NCI-H345 treated with DMSO at 0.1 percent for 48 hours (cell line): Measurements from ENCODE around the gene NRL.

ENCODE experiments used
- DNase-seq: peaks from one replicate; lab custom pipeline; 2025; ENCODE audit not compliant: unreplicated experiment; lab: John Stamatoyannopoulos, UW

Gene NRL

DNA sequence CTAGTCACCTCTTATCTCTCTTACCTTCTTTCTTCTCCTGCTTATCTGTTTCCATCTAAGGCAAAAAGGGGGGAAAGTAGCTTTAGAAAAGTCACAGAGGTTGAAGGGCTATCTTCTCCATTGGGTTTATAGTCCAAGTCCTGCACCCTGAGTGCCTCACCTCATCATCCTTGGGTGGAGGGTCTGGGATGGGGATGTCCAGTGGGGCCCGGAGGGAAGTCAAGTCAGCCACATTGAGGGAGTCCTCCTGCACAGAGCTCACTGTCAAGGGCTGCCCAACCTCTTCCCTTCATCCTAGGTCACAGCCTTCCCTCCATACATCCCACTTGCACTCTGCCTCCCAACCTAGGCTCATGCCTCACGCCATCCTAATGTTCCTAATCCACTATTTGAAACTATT is 30.5 kb upstream of the NRL start:
- no peak for DNase-seq

- no peak for DNase-seq
Measured at GRCh38 chr14:24144451-24144850, 29.7 kb upstream of the NRL start.

- no peak for DNase-seq
Measured at GRCh38 chr14:24143511-24143910, 28.8 kb upstream of the NRL start.

GRCh38 chr14:24141097-24141880 is 26.5 kb upstream of the NRL start, which contains the start of gene EMC9:
EMC9 (minus strand) TSS chr14:24141591; CDS start chr14:24141304, 287 bp downstream.
- DNase-seq = peak; percentile 99

DNA sequence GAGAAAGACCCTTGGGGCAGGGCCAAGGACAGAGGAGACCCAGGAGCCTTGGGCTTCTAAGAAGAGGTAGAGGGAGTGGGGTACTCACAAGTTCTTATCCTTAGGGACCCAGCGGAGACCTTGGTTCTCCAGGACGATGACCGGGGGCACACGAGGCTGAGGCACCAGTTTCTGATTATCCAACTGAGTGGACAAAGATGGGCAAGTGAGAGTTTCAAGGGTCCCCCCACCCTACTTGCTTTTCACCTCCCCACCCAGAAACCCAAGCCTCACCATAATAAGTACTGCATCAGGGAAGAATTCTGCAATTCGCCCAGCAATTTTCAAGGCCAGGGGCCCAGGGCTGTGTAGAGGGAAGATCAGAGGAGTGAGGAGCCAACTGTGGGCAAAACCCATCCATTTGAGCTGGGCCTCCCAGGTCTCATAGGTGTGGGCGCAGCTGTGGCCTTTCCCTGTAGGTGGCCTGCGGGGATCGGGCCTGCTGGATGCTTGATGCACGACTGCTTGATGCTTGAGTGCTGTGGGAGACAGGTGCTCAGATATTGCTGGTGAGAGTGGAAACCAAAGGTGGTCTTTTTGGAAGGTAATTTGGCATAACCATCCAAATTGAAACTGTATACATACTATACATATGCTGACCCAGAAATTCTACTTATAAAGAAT is 24.7 kb upstream of the NRL start:
- DNase-seq = no peak

DNA sequence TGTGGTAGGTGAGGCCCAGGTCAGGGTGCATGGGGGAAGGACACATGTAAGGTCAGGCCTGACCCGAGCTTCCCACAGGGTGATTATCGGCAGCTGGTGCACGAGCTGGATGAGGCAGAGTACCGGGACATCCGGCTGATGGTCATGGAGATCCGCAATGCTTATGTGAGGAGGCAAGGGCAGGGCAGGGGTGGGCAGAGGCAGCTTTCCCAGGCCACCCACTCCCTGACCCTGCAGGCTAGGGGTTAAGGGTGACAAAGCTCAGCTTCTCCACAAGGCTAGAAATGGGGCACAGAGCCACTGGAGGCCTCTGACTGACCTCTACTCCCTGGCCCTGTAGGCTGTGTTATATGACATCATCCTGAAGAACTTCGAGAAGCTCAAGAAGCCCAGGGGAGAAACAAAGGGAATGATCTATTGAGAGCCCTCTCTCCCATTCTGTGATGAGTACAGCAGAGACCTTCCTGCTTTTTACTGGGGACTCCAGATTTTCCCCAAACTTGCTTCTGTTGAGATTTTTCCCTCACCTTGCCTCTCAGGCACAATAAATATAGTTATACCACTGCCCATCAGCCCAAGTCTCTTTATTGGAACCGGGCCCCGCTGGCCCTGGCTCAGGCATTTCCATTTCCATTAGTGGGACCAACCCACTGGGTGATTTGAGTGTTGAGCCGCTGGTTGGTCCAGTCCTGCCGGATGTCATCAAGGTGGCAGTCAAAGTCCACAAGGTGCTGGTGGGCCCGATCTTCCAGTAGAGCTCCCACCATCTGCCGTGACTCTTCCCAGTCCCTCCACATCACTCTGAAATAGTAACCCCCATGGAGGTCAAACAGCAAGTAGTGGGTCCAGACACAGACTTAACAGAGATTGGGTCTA is 23.9 kb upstream of the NRL start:
- no peak for DNase-seq

DNA sequence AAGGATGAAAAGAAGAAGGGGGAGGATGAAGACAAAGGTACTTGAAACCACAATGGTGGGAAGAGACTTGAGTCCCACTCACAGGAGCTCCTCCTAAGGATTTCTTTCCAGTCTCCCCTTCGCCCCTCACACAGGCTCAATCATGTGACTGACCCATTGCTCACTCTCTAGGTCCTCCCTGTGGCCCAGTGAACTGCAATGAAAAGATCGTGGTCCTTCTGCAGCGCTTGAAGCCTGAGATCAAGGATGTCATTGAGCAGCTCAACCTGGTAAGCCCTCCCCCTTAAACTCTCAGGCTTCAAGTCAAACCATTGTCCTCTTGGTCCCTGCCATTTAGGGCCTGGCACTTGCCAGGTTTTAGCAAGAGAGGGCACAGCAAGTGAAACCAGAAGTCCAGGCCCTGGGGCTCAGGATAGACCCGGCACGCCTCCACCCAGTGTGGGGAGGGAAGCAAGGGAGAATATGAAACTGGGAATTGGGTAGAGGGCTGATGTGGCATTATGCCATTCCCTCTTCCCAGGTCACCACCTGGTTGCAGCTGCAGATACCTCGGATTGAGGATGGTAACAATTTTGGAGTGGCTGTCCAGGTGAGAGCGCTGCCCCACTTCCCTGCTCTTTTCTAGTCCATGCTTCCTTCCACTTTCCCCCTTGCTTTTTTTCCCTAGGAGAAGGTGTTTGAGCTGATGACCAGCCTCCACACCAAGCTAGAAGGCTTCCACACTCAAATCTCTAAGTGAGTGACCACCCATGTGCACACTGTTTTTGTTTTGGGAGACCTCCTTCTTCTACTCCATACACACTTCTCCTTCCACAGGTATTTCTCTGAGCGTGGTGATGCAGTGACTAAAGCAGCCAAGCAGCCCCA is 23.0 kb upstream of the NRL start:
- no peak for DNase-seq

DNA sequence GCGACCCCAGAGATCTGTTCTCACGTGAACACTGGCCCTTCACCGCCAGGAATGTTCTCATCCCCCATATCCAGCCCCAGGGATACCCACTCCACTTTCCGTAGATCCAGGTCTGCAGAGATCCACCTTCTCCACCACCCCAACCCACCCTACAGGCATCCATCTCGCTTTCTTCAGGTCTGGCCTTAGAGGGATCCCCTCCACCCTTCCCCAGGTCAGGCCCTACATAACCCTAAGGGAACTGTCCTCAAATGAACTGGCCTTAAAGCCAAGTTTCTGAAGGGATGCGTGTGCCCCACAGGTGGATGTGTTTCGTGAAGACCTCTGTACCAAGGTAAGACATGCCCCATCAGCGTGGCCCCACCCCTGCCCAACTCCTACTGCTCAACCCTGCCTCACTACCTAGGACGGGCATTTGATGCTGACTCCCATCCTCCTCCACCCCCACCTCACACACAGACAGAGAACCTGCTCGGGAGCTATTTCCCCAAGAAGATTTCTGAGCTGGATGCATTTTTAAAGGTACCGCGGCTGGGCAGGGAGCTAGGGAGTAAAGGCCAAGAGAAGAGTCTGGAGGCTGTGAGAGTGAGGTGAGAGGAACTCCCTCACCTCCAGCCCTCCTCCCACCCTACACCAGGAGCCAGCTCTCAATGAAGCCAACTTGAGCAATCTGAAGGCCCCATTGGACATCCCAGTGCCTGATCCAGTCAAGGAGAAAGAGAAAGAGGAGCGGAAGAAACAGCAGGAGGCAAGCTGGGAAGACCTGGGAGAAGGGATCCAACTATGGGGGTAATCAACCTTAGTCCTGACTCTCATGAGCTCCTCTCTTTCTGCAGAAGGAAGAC is 22.2 kb upstream of the NRL start:
- DNase-seq = no peak

DNA sequence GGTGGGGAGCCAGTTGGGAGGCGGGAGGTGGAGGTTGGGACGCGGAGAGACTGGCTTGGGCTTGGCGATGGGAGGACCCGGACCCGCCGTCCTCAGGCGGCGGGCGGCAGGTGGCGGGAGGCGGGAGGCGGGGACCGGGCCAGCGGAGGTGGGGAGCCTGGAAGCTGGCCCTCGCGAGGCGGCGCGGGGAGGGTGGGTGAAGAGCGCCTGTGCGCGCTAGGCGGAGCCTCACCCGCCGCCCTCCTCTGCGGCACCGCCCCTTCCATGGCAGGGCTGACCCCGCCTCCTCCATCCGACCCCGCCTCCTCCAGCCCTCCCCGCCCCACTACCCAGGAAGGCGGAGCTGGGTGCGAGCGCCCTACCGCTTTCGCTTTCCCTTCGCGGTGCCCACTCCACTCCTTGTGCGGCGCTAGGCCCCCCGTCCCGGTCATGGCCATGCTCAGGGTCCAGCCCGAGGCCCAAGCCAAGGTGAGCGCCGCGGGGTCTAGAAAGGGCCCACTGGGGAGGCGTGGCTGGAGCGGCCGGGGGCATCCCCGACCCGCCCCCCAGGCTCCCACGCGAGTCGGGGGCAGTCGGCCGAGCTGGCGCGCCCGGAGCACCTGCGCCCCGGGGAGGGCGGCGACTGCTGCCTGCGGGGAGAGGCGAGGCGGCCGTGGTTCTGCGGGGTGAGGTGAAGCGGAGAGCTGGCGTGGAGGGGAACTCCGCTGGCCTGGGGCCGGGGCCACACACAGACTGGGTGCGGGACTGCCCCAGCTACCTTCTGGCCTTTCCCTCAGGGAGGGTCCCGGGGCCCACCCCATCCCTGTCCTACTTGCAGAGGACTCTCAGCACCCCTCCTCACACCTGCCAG is 21.3 kb upstream of the NRL start, which contains the start of gene PSME1:
TSS of gene PSME1 (plus strand) at position 361 of the 850 bp plus-strand sequence. CDS start at position 430, 69 bp downstream.
- peak; percentile 90 for DNase-seq

DNA sequence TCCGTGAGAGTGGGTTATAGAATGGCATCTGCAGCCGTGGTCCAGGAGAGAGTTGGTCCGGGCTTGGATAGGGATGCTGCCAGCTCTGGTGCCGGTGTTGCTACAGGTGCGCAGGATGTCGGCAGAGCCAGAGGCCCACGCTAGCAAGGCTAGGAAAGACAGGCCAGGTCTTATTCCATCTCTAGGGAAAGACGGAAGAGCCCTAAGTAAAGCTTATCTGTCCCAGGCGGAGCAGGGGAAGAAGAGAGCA is 20.8 kb upstream of the NRL start:
- peak; percentile 71 for DNase-seq

- no peak for DNase-seq
Measured at GRCh38 chr14:24133735-24134134, 19.0 kb upstream of the NRL start.

DNA sequence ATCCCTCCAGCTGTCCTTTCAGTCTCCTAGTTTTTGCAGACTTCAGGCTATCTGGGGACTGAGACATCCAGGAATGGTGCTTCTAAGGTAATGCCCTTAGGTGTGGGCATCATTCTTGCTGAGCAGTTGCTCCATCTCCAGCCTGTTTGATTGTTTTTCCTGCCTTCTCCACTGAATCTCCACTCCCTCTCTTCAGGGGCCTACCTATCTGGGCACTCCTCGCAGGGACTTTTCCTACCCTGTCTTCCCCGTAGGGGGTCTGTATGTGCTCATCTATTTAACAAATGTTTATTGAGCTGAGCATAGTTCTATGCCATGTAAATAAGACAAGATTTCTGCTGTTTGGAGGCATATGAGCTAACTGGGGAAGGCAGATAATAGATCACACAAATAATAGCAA is 18.2 kb upstream of the NRL start:
- DNase-seq = no peak

- DNase-seq = no peak
Measured at GRCh38 chr14:24132061-24132685, 17.4 kb upstream of the NRL start.

- no peak for DNase-seq
Measured at GRCh38 chr14:24131549-24131966, 16.8 kb upstream of the NRL start.

GRCh38 chr14:24130717-24131548 is 16.2 kb upstream of the NRL start:
- no peak for DNase-seq

DNA sequence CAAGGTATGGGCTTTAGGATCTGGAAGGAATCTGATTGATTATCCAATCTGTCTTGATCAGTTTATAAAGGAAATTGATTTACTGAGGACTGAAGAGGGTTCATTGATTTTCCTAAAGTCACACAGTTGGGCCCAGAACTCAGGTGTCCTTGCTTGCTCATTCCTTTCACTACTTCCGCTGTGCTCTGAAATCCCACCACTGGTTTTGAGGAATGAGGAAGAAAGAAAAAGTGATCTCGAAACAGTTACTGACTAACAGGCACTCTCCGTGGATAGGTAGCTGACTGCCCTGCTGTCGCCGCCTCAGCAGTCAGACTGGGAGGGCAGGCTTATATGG is 15.6 kb upstream of the NRL start, which contains the start of gene FITM1:
TSS of gene FITM1 (plus strand) at position 280 of the 337 bp plus-strand sequence. CDS start 905 bp downstream, outside the sequence.
- no peak for DNase-seq

GRCh38 chr14:24129410-24129998 is 14.8 kb upstream of the NRL start:
- no peak for DNase-seq
